GM12878 (cell line): Measurements from ENCODE around the gene MAP2K2. TPM values are rescaled to one million over a fixed set of nuclear protein-coding genes. Genes with fewer than 3 reads are reported as not detected.

Source experiments
- ATAC-seq: fragments of 200-7000 bp; cut with Tn5 transposase; 3 replicates; pipeline ENCODE4 v1.9.1; 2020; ENCODE audit warnings: mild to moderate bottlenecking, moderate library complexity
- BruUV-seq: library from RNA; stranded (reverse); fragments of 400-500 nt; replicated peaks from 2 replicates; lab custom pipeline; 2021; lab: Mats Ljungman, UMichigan
- CTCF ChIA-PET: fragments of 300-600 bp; sonication (Branson Sonifier 250); formaldehyde crosslinking; extraction: SDS; loops from one replicate; lab custom pipeline; 2021; ENCODE audit warnings: inconsistent platforms; lab: Yijun Ruan, JAX
- POLR2A ChIA-PET: fragments of 350-600 bp; formaldehyde crosslinking; extraction: SDS; loops from one replicate; lab custom pipeline; 2021; ENCODE audit warnings: inconsistent platforms; lab: Charles Lee
- RAD21 ChIA-PET: fragments of 300-600 bp; sonication (Branson Sonifier 250); formaldehyde crosslinking; loops from one replicate; lab custom pipeline; 2023; ENCODE audit warnings: antibody characterized with exemption; ENCODE audit not compliant: unreplicated experiment; lab: Charles Lee
- SMC1A ChIA-PET: fragments of 300-600 bp; sonication (Branson Sonifier 250); formaldehyde crosslinking; loops from one replicate; lab custom pipeline; 2023; ENCODE audit not compliant: unreplicated experiment, uncharacterized antibody; lab: Charles Lee
- DNase-seq: peaks from one replicate; pipeline ENCODE4 v3.0.0-alpha.2; 2011; ENCODE audit warnings: low read depth, low spot score
- FAIRE-seq: peaks from 3 replicates; lab custom pipeline; 2011; peaks lifted over from hg19 to GRCh38; lab: Jason Lieb, UNC
- H2AFZ ChIP-seq: 2 replicates; pipeline ENCODE4 v1.6.0; 2011; ENCODE audit warnings: low read depth, low read length, control low read depth; ENCODE audit not compliant: control insufficient read depth
- H3K27ac ChIP-seq: 2 replicates; pipeline ENCODE4 v1.5.1; 2011; ENCODE audit warnings: control low read depth; ENCODE audit not compliant: control insufficient read depth, insufficient read depth
- H3K27me3 ChIP-seq, 2 experiments: replicated peaks in 1 of 2; 2 replicates each; pipeline versions ENCODE4 v1.6.0 to v1.6.1; 2011; ENCODE audit warnings: low read length in 1 of 2; ENCODE audit not compliant: control insufficient read depth in 2 of 2, insufficient read depth in 2 of 2
- H3K36me3 ChIP-seq, 2 experiments: 2 replicates each; pipeline ENCODE4 v1.5.1; 2011; ENCODE audit warnings: low read length in 1 of 2; ENCODE audit not compliant: control insufficient read depth in 2 of 2, insufficient read depth in 2 of 2
- H3K4me1 ChIP-seq: 2 replicates; pipeline ENCODE4 v1.6.1; 2011; ENCODE audit warnings: mild to moderate bottlenecking, low read length, moderate library complexity, mixed read lengths; ENCODE audit not compliant: control insufficient read depth, insufficient read depth
- H3K4me2 ChIP-seq: 2 replicates; pipeline ENCODE4 v1.6.0; 2011; ENCODE audit warnings: control low read depth; ENCODE audit not compliant: control insufficient read depth, insufficient read depth
- H3K4me3 ChIP-seq: fragments of 200-600 bp; sonication (generic); 2 replicates; pipeline ENCODE4 v1.5.1; 2016
- H3K79me2 ChIP-seq: 2 replicates; pipeline ENCODE4 v1.6.0; 2011; ENCODE audit warnings: low read length; ENCODE audit not compliant: control insufficient read depth, insufficient read depth
- H3K9ac ChIP-seq: 2 replicates; pipeline ENCODE4 v1.8.0; 2011; ENCODE audit warnings: low read length, control low read depth, mixed read lengths; ENCODE audit not compliant: control insufficient read depth, insufficient read depth
- H3K9me3 ChIP-seq: replicated peaks from 3 replicates; pipeline ENCODE4 v1.5.1; 2011; ENCODE audit warnings: mild to moderate bottlenecking, low read length; ENCODE audit not compliant: control insufficient read depth, insufficient read depth
- H4K20me1 ChIP-seq: 2 replicates; pipeline ENCODE4 v1.6.0; 2011; ENCODE audit not compliant: control insufficient read depth, insufficient read depth
- CBFB ChIP-seq: IDR thresholded peaks from 2 replicates; pipeline ENCODE4 v1.6.1; 2016; ENCODE audit warnings: antibody characterized with exemption, low read depth
- ESRRA ChIP-seq: IDR thresholded peaks from 2 replicates; pipeline ENCODE4 v1.6.1; 2012; ENCODE audit warnings: mild to moderate bottlenecking, low read length, improper control_type of control experiment
- IRF4 ChIP-seq: IDR thresholded peaks from 2 replicates; pipeline ENCODE4 v1.6.1; 2011; ENCODE audit warnings: low read depth, low read length
- RFX5 ChIP-seq: IDR thresholded peaks from 2 replicates; pipeline ENCODE4 v1.6.1; 2011; ENCODE audit warnings: low read depth, low read length, improper control_type of control experiment
- SRF ChIP-seq, 2 experiments: IDR thresholded peaks; 2 replicates each; pipeline ENCODE4 v1.6.1; 2011; ENCODE audit warnings: low read depth in 2 of 2, low read length in 2 of 2, mild to moderate bottlenecking in 1 of 2, moderate library complexity in 1 of 2
- TARDBP ChIP-seq: IDR thresholded peaks from 2 replicates; pipeline ENCODE4 v1.6.1; 2016; ENCODE audit warnings: borderline replicate concordance
- WGBS: methylation state at CpG from one replicate; pipeline ENCODE4 v1.1.6; 2016; ENCODE audit warnings: low lambda C conversion rate; ENCODE audit not compliant: insufficient replicate concordance, insufficient coverage; ENCODE audit errors: missing lambda C conversion rate; 5-methylcytosine and 5-hydroxymethylcytosine counted together
- in situ Hi-C: fragments of 300-500 bp; cut with MboI; formaldehyde crosslinking; loops from 9 replicates; pipeline ENCODE4 v1.14.3; 2018; ENCODE audit warnings: mixed read lengths
- intact Hi-C: fragments of 100-400 bp; cut with micrococcal nuclease; formaldehyde crosslinking; loops from one replicate; pipeline ENCODE4 v1.14.2; 2022; ENCODE audit not compliant: unreplicated experiment
- polyA plus RNA-seq, 11 experiments: library from polyadenylated mRNA; depleted of rRNA in 4 of 11; unstranded in 6 of 11; stranded (reverse) in 5 of 11; fragments of >200 nt; fragmentation: Nextera tagmentation in 4 of 11; fragmentation: Illumina TruSeq in 1 of 11; extraction: Ambion mirVana in 4 of 11; extraction: Trizol in 1 of 11; gene quantifications; 1 replicate in 1 of 11; 2 replicates in 10 of 11; pipeline versions ENCODE4 v1.2.1 to v1.2.3, GENCODE V29; 2011 to 2016; ENCODE audit warnings: inconsistent platforms in 2 of 11, missing spikeins in 2 of 11, low read depth in 1 of 11
- total RNA-seq, 4 experiments: library from RNA; depleted of rRNA in 3 of 4; stranded (reverse); fragments of >200 nt in 3 of 4; fragmentation: Illumina TruSeq in 1 of 4; extraction: Trizol in 1 of 4; gene quantifications; 2 replicates each; pipeline versions ENCODE4 v1.2.1 to v1.2.3, GENCODE V29; 2013 to 2021
- TF ChIP-seq, protein P1 (sequence below): IDR thresholded peaks from 2 replicates; pipeline ENCODE4 v1.6.1; 2012; ENCODE audit warnings: low read depth, low read length, improper control_type of control experiment
- TF ChIP-seq, protein P2 (sequence below): fragments of 450-650 bp; IDR thresholded peaks from 2 replicates; pipeline ENCODE4 v1.6.1; 2016; ENCODE audit warnings: mild to moderate bottlenecking
- TF ChIP-seq, protein P3 (sequence below): IDR thresholded peaks from 2 replicates; pipeline ENCODE4 v1.6.1; 2012; ENCODE audit warnings: improper control_type of control experiment, low read depth, low read length; ENCODE audit not compliant: insufficient replicate concordance
- TF ChIP-seq, protein P4 (sequence below): fragments of 450-650 bp; IDR thresholded peaks from 2 replicates; pipeline ENCODE4 v1.6.1; 2017; ENCODE audit warnings: mild to moderate bottlenecking, low read depth, inconsistent platforms; ENCODE audit not compliant: poor library complexity, severe bottlenecking
- TF ChIP-seq, protein P5 (sequence below): fragments of 450-650 bp; formaldehyde crosslinking; IDR thresholded peaks from 2 replicates; pipeline ENCODE4 v1.4.0; 2022; ENCODE audit warnings: mild to moderate bottlenecking, moderate library complexity

The MAP2K2 gene
- total and polyA plus RNA-seq, 10 of the 15 experiments (the other 5 are each of a cell fraction or from before 2014, with no cell fraction given), result 1.00 to 210 (median 53.5) TPM

DNA sequence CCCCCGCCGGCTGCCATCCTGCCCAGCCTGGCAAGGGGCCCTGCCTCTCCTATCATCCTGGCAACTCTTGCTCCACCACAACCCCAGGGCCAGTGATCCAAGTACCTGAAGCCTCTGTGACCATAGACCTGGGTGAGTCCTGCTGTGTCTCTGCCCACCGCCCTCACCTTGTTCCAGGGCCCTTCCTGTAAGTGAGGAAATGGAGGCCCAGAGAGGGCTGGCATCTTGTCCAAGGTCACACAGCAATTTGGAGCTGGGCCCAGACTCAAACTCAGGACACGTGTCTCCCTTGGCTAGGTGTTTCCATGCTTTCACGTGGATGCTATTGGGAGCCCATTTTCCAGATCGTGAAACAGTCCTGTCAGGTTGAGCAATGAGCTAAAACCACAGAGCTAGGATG lies 33.2 kb upstream of the MAP2K2 start:
- FAIRE-seq (no peak), ATAC-seq (no peak), DNase-seq (no peak)
- no peak overlapping the region for H3K4me3 ChIP-seq
- SMC1A ChIA-PET, result no interaction called here
- no peaks in the 10 kb centered on the region for H3K79me2 ChIP-seq
- RAD21 ChIA-PET, result no interaction called here
- H3K4me1 ChIP-seq, result 0 out of 2 replicates have a peak, but pooled peaks cover 2% of the 10 kb centered on the region
- no peak overlapping the region for H3K4me2 ChIP-seq
- CTCF ChIA-PET, result interaction anchor here (0.7 to 1.7 kb wide), 5 partner anchors 14 to 171 kb away, joined by 3 to 5 read pairs (median 3); no protein-coding TSS in a partner anchor
- no peak overlapping the region for H2AFZ ChIP-seq
- in situ Hi-C loops, result no loop called here
- intact Hi-C loops, result no loop called here
- no peak overlapping the region for H3K27ac ChIP-seq
- H3K9me3 ChIP-seq, result no peaks in the 10 kb centered on the region
- no peaks in the 10 kb centered on the region for H3K27me3 ChIP-seq
- H4K20me1 ChIP-seq, result no peaks in the 10 kb centered on the region
- H3K36me3 ChIP-seq, result no peaks in the 10 kb centered on the region
- POLR2A ChIA-PET, result no interaction called here
- no peak overlapping the region for H3K9ac ChIP-seq
- WGBS, result 43% methylated on average over 6 of the region's 6 CpGs
- BruUV-seq, result no TSS peak
- TF ChIP-seq TARDBP (no peak), CBFB (no peak), IRF4 (no peak), RFX5 (no peak), SRF (IDR thresholded peaks at IDR 0.05; ENCODE audit: low read depth in 2 of 2, low read length in 2 of 2) (no peak), ESRRA (no peak)
- TF ChIP-seq, protein P1, sequence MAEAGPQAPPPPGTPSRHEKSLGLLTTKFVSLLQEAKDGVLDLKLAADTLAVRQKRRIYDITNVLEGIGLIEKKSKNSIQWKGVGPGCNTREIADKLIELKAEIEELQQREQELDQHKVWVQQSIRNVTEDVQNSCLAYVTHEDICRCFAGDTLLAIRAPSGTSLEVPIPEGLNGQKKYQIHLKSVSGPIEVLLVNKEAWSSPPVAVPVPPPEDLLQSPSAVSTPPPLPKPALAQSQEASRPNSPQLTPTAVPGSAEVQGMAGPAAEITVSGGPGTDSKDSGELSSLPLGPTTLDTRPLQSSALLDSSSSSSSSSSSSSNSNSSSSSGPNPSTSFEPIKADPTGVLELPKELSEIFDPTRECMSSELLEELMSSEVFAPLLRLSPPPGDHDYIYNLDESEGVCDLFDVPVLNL, result no peak
- TF ChIP-seq, protein P2, sequence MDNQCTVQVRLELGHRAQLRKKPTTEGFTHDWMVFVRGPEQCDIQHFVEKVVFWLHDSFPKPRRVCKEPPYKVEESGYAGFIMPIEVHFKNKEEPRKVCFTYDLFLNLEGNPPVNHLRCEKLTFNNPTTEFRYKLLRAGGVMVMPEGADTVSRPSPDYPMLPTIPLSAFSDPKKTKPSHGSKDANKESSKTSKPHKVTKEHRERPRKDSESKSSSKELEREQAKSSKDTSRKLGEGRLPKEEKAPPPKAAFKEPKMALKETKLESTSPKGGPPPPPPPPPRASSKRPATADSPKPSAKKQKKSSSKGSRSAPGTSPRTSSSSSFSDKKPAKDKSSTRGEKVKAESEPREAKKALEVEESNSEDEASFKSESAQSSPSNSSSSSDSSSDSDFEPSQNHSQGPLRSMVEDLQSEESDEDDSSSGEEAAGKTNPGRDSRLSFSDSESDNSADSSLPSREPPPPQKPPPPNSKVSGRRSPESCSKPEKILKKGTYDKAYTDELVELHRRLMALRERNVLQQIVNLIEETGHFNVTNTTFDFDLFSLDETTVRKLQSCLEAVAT, result no peak
- TF ChIP-seq, protein P3, sequence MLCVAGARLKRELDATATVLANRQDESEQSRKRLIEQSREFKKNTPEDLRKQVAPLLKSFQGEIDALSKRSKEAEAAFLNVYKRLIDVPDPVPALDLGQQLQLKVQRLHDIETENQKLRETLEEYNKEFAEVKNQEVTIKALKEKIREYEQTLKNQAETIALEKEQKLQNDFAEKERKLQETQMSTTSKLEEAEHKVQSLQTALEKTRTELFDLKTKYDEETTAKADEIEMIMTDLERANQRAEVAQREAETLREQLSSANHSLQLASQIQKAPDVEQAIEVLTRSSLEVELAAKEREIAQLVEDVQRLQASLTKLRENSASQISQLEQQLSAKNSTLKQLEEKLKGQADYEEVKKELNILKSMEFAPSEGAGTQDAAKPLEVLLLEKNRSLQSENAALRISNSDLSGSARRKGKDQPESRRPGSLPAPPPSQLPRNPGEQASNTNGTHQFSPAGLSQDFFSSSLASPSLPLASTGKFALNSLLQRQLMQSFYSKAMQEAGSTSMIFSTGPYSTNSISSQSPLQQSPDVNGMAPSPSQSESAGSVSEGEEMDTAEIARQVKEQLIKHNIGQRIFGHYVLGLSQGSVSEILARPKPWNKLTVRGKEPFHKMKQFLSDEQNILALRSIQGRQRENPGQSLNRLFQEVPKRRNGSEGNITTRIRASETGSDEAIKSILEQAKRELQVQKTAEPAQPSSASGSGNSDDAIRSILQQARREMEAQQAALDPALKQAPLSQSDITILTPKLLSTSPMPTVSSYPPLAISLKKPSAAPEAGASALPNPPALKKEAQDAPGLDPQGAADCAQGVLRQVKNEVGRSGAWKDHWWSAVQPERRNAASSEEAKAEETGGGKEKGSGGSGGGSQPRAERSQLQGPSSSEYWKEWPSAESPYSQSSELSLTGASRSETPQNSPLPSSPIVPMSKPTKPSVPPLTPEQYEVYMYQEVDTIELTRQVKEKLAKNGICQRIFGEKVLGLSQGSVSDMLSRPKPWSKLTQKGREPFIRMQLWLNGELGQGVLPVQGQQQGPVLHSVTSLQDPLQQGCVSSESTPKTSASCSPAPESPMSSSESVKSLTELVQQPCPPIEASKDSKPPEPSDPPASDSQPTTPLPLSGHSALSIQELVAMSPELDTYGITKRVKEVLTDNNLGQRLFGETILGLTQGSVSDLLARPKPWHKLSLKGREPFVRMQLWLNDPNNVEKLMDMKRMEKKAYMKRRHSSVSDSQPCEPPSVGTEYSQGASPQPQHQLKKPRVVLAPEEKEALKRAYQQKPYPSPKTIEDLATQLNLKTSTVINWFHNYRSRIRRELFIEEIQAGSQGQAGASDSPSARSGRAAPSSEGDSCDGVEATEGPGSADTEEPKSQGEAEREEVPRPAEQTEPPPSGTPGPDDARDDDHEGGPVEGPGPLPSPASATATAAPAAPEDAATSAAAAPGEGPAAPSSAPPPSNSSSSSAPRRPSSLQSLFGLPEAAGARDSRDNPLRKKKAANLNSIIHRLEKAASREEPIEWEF, result no peak
- TF ChIP-seq, protein P4, sequence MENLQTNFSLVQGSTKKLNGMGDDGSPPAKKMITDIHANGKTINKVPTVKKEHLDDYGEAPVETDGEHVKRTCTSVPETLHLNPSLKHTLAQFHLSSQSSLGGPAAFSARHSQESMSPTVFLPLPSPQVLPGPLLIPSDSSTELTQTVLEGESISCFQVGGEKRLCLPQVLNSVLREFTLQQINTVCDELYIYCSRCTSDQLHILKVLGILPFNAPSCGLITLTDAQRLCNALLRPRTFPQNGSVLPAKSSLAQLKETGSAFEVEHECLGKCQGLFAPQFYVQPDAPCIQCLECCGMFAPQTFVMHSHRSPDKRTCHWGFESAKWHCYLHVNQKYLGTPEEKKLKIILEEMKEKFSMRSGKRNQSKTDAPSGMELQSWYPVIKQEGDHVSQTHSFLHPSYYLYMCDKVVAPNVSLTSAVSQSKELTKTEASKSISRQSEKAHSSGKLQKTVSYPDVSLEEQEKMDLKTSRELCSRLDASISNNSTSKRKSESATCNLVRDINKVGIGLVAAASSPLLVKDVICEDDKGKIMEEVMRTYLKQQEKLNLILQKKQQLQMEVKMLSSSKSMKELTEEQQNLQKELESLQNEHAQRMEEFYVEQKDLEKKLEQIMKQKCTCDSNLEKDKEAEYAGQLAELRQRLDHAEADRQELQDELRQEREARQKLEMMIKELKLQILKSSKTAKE, result no peak
- TF ChIP-seq, protein P5, sequence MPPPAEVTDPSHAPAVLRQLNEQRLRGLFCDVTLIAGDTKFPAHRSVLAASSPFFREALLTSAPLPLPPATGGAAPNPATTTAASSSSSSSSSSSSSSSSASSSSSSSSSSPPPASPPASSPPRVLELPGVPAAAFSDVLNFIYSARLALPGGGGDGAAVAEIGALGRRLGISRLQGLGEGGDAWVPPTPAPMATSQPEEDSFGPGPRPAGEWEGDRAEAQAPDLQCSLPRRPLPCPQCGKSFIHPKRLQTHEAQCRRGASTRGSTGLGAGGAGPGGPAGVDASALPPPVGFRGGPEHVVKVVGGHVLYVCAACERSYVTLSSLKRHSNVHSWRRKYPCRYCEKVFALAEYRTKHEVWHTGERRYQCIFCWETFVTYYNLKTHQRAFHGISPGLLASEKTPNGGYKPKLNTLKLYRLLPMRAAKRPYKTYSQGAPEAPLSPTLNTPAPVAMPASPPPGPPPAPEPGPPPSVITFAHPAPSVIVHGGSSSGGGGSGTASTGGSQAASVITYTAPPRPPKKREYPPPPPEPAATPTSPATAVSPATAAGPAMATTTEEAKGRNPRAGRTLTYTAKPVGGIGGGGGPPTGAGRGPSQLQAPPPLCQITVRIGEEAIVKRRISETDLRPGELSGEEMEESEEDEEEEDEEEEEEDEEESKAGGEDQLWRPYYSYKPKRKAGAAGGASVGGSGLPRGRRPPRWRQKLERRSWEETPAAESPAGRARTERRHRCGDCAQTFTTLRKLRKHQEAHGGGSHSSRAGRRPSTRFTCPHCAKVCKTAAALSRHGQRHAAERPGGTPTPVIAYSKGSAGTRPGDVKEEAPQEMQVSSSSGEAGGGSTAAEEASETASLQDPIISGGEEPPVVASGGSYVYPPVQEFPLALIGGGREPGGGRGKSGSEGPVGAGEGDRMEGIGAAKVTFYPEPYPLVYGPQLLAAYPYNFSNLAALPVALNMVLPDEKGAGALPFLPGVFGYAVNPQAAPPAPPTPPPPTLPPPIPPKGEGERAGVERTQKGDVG, result no peak
